GM19468 (cell line): ENCODE results near the gene PSMG1.

Experiments used
- ATAC-seq: cut with Tn5 transposase; IDR thresholded peaks from one replicate; pipeline ENCODE4 v1.9.1; 2021; ENCODE audit warnings: mild to moderate bottlenecking, moderate library complexity, moderate number of reproducible peaks; ENCODE audit not compliant: unreplicated experiment; ENCODE audit errors: extremely low read depth

PSMG1 gene

DNA sequence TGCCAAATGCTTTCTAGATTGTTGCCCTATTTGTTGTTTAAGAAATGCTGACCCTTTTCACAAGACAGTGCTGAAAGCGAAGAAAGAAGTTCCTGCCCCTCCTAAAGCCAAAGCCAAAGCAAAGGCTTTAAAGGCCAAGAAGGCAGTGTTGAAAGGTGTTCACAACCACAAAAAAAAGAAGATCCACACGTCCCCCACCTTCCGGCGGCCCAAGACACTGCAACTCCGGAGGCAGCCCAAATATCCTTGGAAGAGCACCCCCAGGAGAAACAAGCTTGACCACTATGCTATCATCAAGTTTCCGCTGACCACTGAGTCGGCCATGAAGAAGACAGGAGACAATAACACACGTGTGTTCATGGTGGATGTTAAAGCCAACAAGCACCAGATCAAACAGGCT is 55.7 kb downstream of the PSMG1 start:
- ATAC-seq = no peak

DNA sequence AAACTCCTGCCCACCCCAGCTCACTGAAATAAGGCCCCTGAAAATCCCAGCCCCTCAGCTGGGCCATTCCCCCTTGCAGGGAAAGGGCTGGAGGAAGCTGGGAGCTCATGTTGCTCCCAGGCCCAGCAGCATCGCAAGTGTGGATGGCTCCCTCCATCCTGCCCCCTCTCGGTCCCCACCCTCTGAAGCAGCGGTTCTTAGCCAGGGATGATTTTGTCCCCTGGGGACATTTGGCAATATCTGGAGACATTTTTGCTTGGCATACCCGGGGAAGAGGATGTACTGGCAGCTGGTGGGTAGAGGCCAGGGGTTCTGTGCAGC is 56.8 kb downstream of the PSMG1 start:
- ATAC-seq = no peak

DNA sequence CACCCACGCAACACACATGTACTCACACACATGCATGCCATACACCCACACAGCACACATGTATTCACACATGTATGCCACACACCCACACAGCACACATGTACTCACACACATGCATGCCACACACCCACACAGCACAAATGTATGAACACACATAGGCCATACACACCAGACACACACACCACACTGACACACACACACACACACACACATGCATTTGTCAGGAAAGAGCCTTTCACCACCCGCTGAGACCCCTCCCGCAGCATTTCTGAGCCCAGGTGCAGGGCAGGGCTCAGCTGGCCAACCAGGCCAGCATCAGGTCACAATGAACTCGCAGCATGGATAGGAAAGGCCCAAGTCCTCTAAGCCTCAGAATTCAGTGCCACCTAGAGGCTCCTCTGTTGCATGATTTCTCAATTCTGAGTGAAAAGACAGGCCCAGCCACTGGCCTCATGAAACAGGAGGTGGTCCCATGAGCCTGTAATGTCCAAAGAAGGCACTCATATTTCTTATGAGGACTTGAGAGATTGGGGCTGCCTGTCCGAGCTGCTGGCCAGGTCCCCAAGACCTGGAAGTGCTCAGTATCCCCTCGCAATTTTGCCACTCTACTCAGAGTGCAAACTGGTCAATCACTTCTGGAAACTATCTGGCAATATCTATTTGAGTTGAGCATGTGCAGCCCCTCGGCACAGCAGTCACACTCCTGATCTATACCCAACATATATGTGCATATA is 57.3 kb downstream of the PSMG1 start:
- ATAC-seq = no peak
